HepG2 (cell line): ENCODE results near the gene CNBD2. TPM values are rescaled to one million over a fixed set of nuclear protein-coding genes. Genes with fewer than 3 reads are reported as not detected.
A peak's percentile ranks its signal among the peaks of the same experiment; 100 is the strongest.

Source experiments
- ATAC-seq: fragments of 200-7000 bp; cut with Tn5 transposase; 3 replicates; pipeline ENCODE4 v1.9.1; 2020; ENCODE audit warnings: mild to moderate bottlenecking, moderate library complexity
- BruUV-seq: library from RNA; stranded (reverse); fragments of 400-500 nt; replicated peaks from 2 replicates; lab custom pipeline; 2021; lab: Mats Ljungman, UMichigan
- CTCF ChIA-PET: fragments of 300-600 bp; formaldehyde crosslinking; extraction: SDS; loops from one replicate; lab custom pipeline; 2021; ENCODE audit warnings: low total read pairs, inconsistent platforms, low intra/inter-chr PET ratio; lab: Yijun Ruan, JAX
- POLR2A ChIA-PET: fragments of 350-600 bp; sonication (Branson Sonifier 250); formaldehyde crosslinking; loops from one replicate; lab custom pipeline; 2020; ENCODE audit warnings: antibody characterized with exemption, inconsistent platforms; lab: Yijun Ruan, JAX
- DNase-seq: peaks from one replicate; pipeline ENCODE4 v3.0.0-alpha.2; 2015; ENCODE audit warnings: low spot score
- FAIRE-seq: peaks from 3 replicates; lab custom pipeline; 2011; peaks lifted over from hg19 to GRCh38; lab: Jason Lieb, UNC
- H2AFZ ChIP-seq: one replicate; pipeline ENCODE4 v1.6.1; 2011; ENCODE audit warnings: low read length, inconsistent platforms
- H3K27ac ChIP-seq: fragments of 300-600 bp; 3 replicates; pipeline ENCODE4 v1.8.0; 2011; ENCODE audit warnings: mixed run types, mild to moderate bottlenecking, mixed read lengths, low read length, inconsistent platforms; ENCODE audit not compliant: insufficient read depth; ENCODE audit errors: extremely low read length
- H3K27me3 ChIP-seq, 2 experiments: fragments of 200-600 bp in 1 of 2; 2 replicates in 1 of 2; 3 replicates in 1 of 2; pipeline versions ENCODE4 v1.6.0 to v1.8.0; 2011; ENCODE audit warnings: low read length in 2 of 2, mild to moderate bottlenecking in 2 of 2, moderate library complexity in 2 of 2, inconsistent platforms in 1 of 2; ENCODE audit not compliant: insufficient read depth in 2 of 2, control insufficient read depth in 1 of 2
- H3K36me3 ChIP-seq, 2 experiments: fragments of 200-600 bp in 1 of 2; replicated peaks in 1 of 2; 2 replicates in 1 of 2; 3 replicates in 1 of 2; pipeline versions ENCODE4 v1.5.1 to v1.8.0; 2011; ENCODE audit warnings: low read length in 2 of 2, inconsistent platforms in 1 of 2; ENCODE audit not compliant: insufficient read depth in 2 of 2, control insufficient read depth in 1 of 2
- H3K4me1 ChIP-seq: 2 replicates; pipeline ENCODE4 v1.5.1; 2012; ENCODE audit warnings: low read length, inconsistent platforms; ENCODE audit not compliant: insufficient read depth
- H3K4me2 ChIP-seq: 2 replicates; pipeline ENCODE4 v1.6.0; 2011; ENCODE audit warnings: low read depth, low read length, inconsistent platforms
- H3K4me3 ChIP-seq, 3 experiments: fragments of 200-600 bp in 1 of 3; sonication (generic), shearing (Covaris generic) in 1 of 3; replicated peaks in 1 of 3; 2 replicates each; pipeline ENCODE4 v1.5.1; 2011 to 2016; ENCODE audit warnings: low read length in 3 of 3, inconsistent platforms in 2 of 3, low read depth in 2 of 3, mild to moderate bottlenecking in 2 of 3, control low read depth in 1 of 3, mixed read lengths in 1 of 3; ENCODE audit not compliant: insufficient read depth in 1 of 3
- H3K79me2 ChIP-seq: one replicate; pipeline ENCODE4 v1.6.1; 2011; ENCODE audit warnings: low read length, inconsistent platforms; ENCODE audit not compliant: insufficient read depth
- H3K9ac ChIP-seq: 2 replicates; pipeline ENCODE4 v1.6.0; 2011; ENCODE audit warnings: mild to moderate bottlenecking, low read depth, low read length, inconsistent platforms; ENCODE audit not compliant: insufficient read depth
- H3K9me3 ChIP-seq: 2 replicates; pipeline ENCODE4 v1.5.1; 2012; ENCODE audit warnings: mild to moderate bottlenecking, low read length
- H4K20me1 ChIP-seq: 2 replicates; pipeline ENCODE4 v1.6.0; 2011; ENCODE audit warnings: inconsistent platforms, mild to moderate bottlenecking, low read length, moderate library complexity; ENCODE audit not compliant: insufficient read depth
- MAFF ChIP-seq: IDR thresholded peaks from 2 replicates; pipeline ENCODE4 v1.6.1; 2011; ENCODE audit warnings: low read depth, low read length, improper control_type of control experiment
- MAFK ChIP-seq, 2 experiments: IDR thresholded peaks in 1 of 2; conservative IDR thresholded peaks in 1 of 2; 2 replicates each; pipeline ENCODE4 v1.6.1; 2011; ENCODE audit warnings: improper control_type of control experiment in 2 of 2, low read length in 2 of 2
- TAF1 ChIP-seq: sonication (generic); formaldehyde crosslinking; IDR thresholded peaks from 2 replicates; pipeline ENCODE4 v1.4.0; 2020; ENCODE audit warnings: missing genetic modification reagents
- ZNF207 ChIP-seq: fragments of 450-650 bp; IDR thresholded peaks from 2 replicates; pipeline ENCODE4 v1.6.1; 2016; ENCODE audit warnings: antibody characterized with exemption, borderline replicate concordance
- WGBS: methylation state at CpG from one replicate; pipeline ENCODE4 v1.1.6; 2017; ENCODE audit warnings: low lambda C conversion rate; 5-methylcytosine and 5-hydroxymethylcytosine counted together
- in situ Hi-C: cut with HindIII; loops from 2 replicates; pipeline ENCODE4 v1.10.0; 2017; ENCODE audit warnings: low pct_unique_long_range_greater_than_20kb; ENCODE audit not compliant: extremely low pct_ligation_motif_present
- intact Hi-C: fragments of 100-400 bp; cut with micrococcal nuclease; formaldehyde crosslinking; loops from one replicate; pipeline ENCODE4 v1.10.0; 2022; ENCODE audit not compliant: unreplicated experiment
- polyA plus RNA-seq, 8 experiments: library from polyadenylated mRNA; depleted of rRNA in 3 of 8; stranded (reverse) in 7 of 8; unstranded in 1 of 8; fragments of >200 nt; fragmentation: Illumina TruSeq in 4 of 8; extraction: Trizol in 4 of 8; gene quantifications; 2 replicates each; pipeline versions ENCODE4 v1.2.1 to v1.2.3, GENCODE V29; 2011 to 2016; ENCODE audit warnings: low read depth in 4 of 8, missing spikeins in 1 of 8, mixed read lengths in 1 of 8; ENCODE audit not compliant: insufficient read depth in 1 of 8
- total RNA-seq, 5 experiments: library from RNA; depleted of rRNA; stranded (reverse); fragments of >200 nt; fragmentation: Illumina TruSeq; extraction: Trizol; gene quantifications; 2 replicates each; pipeline ENCODE4 v1.2.3, GENCODE V29; 2016; ENCODE audit warnings: low read depth in 1 of 5
- TF ChIP-seq, protein P1 (sequence below), 2 experiments: fragments of 450-650 bp in 1 of 2; sonication (generic) in 1 of 2; formaldehyde crosslinking in 1 of 2; IDR thresholded peaks; 2 replicates each; pipeline versions ENCODE4 v1.6.1 to v1.8.0; 2016 to 2022; ENCODE audit warnings: antibody characterized with exemption in 1 of 2, mild to moderate bottlenecking in 1 of 2, missing genetic modification reagents in 1 of 2

CNBD2 gene
- total and polyA plus RNA-seq, 2 of the 13 experiments (the other 11 are each of a cell fraction or from before 2014, with no cell fraction given), result 12.4 to 22.8 TPM

DNA sequence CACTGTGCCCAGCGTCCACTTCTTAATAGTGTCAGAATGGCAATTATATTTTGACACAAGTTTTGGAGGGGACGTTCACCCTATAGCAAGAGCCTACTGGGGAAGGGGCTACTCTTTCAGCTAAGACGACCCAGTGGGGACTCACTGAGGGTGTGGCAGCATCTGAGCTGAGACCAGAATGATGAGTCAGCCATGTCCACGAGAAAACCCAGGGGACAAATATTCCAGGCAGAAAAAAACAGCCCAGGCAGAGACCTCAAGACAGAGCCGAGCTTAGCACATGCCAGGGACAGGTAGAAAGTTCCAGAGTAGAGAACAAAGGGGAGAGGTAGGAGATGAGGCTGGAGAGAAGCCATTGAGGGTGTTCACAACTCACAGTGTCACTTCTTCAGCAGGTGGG is 11.2 kb downstream of the CNBD2 start:
- in situ Hi-C loops (no loop called here), intact Hi-C loops (no loop called here)
- H3K9ac ChIP-seq, result no peak overlapping the region
- H3K4me1 ChIP-seq, result no peaks in the 10 kb centered on the region
- ChIA-PET CTCF (no interaction called here), POLR2A (no interaction called here)
- H3K9me3 ChIP-seq, result no peaks in the 10 kb centered on the region
- H4K20me1 ChIP-seq, result no peaks in the 10 kb centered on the region
- no peak overlapping the region for H3K4me3 ChIP-seq
- TF ChIP-seq, protein P1, sequence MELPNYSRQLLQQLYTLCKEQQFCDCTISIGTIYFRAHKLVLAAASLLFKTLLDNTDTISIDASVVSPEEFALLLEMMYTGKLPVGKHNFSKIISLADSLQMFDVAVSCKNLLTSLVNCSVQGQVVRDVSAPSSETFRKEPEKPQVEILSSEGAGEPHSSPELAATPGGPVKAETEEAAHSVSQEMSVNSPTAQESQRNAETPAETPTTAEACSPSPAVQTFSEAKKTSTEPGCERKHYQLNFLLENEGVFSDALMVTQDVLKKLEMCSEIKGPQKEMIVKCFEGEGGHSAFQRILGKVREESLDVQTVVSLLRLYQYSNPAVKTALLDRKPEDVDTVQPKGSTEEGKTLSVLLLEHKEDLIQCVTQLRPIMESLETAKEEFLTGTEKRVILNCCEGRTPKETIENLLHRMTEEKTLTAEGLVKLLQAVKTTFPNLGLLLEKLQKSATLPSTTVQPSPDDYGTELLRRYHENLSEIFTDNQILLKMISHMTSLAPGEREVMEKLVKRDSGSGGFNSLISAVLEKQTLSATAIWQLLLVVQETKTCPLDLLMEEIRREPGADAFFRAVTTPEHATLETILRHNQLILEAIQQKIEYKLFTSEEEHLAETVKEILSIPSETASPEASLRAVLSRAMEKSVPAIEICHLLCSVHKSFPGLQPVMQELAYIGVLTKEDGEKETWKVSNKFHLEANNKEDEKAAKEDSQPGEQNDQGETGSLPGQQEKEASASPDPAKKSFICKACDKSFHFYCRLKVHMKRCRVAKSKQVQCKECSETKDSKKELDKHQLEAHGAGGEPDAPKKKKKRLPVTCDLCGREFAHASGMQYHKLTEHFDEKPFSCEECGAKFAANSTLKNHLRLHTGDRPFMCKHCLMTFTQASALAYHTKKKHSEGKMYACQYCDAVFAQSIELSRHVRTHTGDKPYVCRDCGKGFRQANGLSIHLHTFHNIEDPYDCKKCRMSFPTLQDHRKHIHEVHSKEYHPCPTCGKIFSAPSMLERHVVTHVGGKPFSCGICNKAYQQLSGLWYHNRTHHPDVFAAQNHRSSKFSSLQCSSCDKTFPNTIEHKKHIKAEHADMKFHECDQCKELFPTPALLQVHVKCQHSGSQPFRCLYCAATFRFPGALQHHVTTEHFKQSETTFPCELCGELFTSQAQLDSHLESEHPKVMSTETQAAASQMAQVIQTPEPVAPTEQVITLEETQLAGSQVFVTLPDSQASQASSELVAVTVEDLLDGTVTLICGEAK (IDR thresholded peaks at IDR 0.05), result no peak
- TF ChIP-seq, protein P1 (CRISPR knock-in tag; IDR thresholded peaks at IDR 0.05), result 0 out of 2 replicates have a peak, but pooled peaks have one; percentile 21
- TF ChIP-seq MAFK (conservative IDR thresholded peaks at IDR 0.05 in 1 of 2, IDR thresholded peaks at IDR 0.05 in 1 of 2; ENCODE audit: low read length in 2 of 2) (peak; percentile 56 to 57), TAF1 (CRISPR knock-in tag) (no peak), ZNF207 (no peak), MAFF (peak; percentile 34; the same call in 1 of the 2 replicates)
- ATAC-seq (no peak), FAIRE-seq (no peak), DNase-seq (no peak)
- no peaks in the 10 kb centered on the region for H3K36me3 ChIP-seq
- H3K27ac ChIP-seq, result no peak overlapping the region
- no TSS peak for BruUV-seq
- peaks cover 3 to 61% of the 10 kb centered on the region in 2 experiments for H3K27me3 ChIP-seq
- 8% methylated on average over 5 of the region's 5 CpGs for WGBS
- no peaks in the 10 kb centered on the region for H3K79me2 ChIP-seq
- H3K4me2 ChIP-seq, result no peak overlapping the region
- no peak overlapping the region for H2AFZ ChIP-seq
